OCI-LY3 (cell line): ENCODE measurements around the gene FNBP1.

Source experiments
- H2AFZ ChIP-seq: fragments of 200-600, 300-600 bp; shearing (Covaris generic); 2 replicates; pipeline ENCODE4 v1.6.0; 2014; ENCODE audit warnings: antibody characterized with exemption, low read depth, low read length
- H3K27ac ChIP-seq: fragments of 200-600, 300-600 bp; sonication (generic); 2 replicates; pipeline ENCODE4 v1.5.1; 2014; ENCODE audit warnings: mild to moderate bottlenecking, low read length, moderate library complexity, mixed read lengths
- H3K27me3 ChIP-seq: fragments of 200-600, 300-600 bp; sonication (generic); 2 replicates; pipeline ENCODE4 v1.6.1; 2014; ENCODE audit warnings: low read depth, low read length, mixed read lengths
- H3K36me3 ChIP-seq: fragments of 200-600, 300-600 bp; sonication (generic); replicated peaks from 2 replicates; pipeline ENCODE3; 2014; ENCODE audit warnings: low read depth, low read length, mixed read lengths
- H3K4me1 ChIP-seq: fragments of 300-600, 200-600 bp; sonication (generic); 2 replicates; pipeline ENCODE4 v1.6.1; 2014; ENCODE audit warnings: low read length, mixed read lengths
- H3K4me2 ChIP-seq: fragments of 200-600, 300-600 bp; sonication (generic); 2 replicates; pipeline ENCODE4 v1.6.1; 2014; ENCODE audit warnings: low read length, mixed read lengths
- H3K4me3 ChIP-seq: fragments of 300-600, 200-600 bp; sonication (generic); 2 replicates; pipeline ENCODE4 v1.5.1; 2014; ENCODE audit warnings: antibody characterized with exemption, mild to moderate bottlenecking, low read length, moderate library complexity
- H3K79me2 ChIP-seq: fragments of 300-600, 200-600 bp; shearing (Covaris generic); 2 replicates; pipeline ENCODE4 v1.6.1; 2014; ENCODE audit warnings: mild to moderate bottlenecking, low read length, mixed read lengths
- H3K9ac ChIP-seq: fragments of 300-600, 200-600 bp; shearing (Covaris generic); 2 replicates; pipeline ENCODE4 v1.6.0; 2014; ENCODE audit warnings: mild to moderate bottlenecking, low read length, moderate library complexity
- H3K9me3 ChIP-seq: fragments of 200-600, 300-600 bp; shearing (Covaris generic); 2 replicates; pipeline ENCODE4 v1.6.1; 2014; ENCODE audit warnings: low read length, mixed read lengths; ENCODE audit not compliant: insufficient read depth
- H4K20me1 ChIP-seq: fragments of 200-600, 300-600 bp; sonication (generic); 2 replicates; pipeline ENCODE4 v1.6.1; 2016; ENCODE audit warnings: low read length, mixed read lengths; ENCODE audit not compliant: insufficient read depth
- CTCF ChIP-seq: fragments of 200-600, 300-600 bp; sonication (generic); IDR thresholded peaks from 2 replicates; pipeline ENCODE4 v1.5.1; 2014; ENCODE audit warnings: antibody characterized with exemption, low read length, low read depth
- EZH2phosphoT487 ChIP-seq: fragments of 200-600 bp; shearing (Covaris generic); IDR thresholded peaks from 2 replicates; pipeline ENCODE4 v1.6.1; 2018; ENCODE audit warnings: antibody characterized with exemption, mixed run types, low read depth

FNBP1 gene

GRCh38 chr9:129962451-129962864 lies 80.5 kb downstream of the FNBP1 start:
- Histone ChIP-seq H3K79me2 (peaks cover 98% of the 10 kb centered on the region), H3K4me3 (no peak overlapping the region), H3K27ac (peak overlapping the region; percentile 30), H3K36me3 (peaks cover 71% of the 10 kb centered on the region), H3K4me1 (peaks cover 44% of the 10 kb centered on the region), H2AFZ (no peak overlapping the region), H3K27me3 (no peaks in the 10 kb centered on the region), H4K20me1 (peaks cover 86% of the 10 kb centered on the region), H3K4me2 (no peak overlapping the region), H3K9ac (no peak overlapping the region), H3K9me3 (no peaks in the 10 kb centered on the region)
- TF ChIP-seq CTCF, result no peak

GRCh38 chr9:129958796-129959195 lies 84.2 kb downstream of the FNBP1 start:
- H3K79me2 ChIP-seq, result peaks cover 98% of the 10 kb centered on the region
- H3K9ac ChIP-seq, result no peak overlapping the region
- no peak overlapping the region for H3K4me2 ChIP-seq
- H3K9me3 ChIP-seq, result no peaks in the 10 kb centered on the region
- peaks cover 44% of the 10 kb centered on the region for H3K4me1 ChIP-seq
- H3K4me3 ChIP-seq, result no peak overlapping the region
- H2AFZ ChIP-seq, result no peak overlapping the region
- no peaks in the 10 kb centered on the region for H3K27me3 ChIP-seq
- H3K36me3 ChIP-seq, result peaks cover 58% of the 10 kb centered on the region
- peaks cover 77% of the 10 kb centered on the region for H4K20me1 ChIP-seq
- no peak for TF ChIP-seq EZH2phosphoT487
- TF ChIP-seq CTCF, result no peak
- H3K27ac ChIP-seq, result peak overlapping the region; percentile 36; the same call in 1 of the 2 replicates

GRCh38 chr9:129954868-129955550 lies 88.0 kb downstream of the FNBP1 start:
- H3K27ac ChIP-seq, result no peak overlapping the region
- peaks cover 36% of the 10 kb centered on the region for H3K4me1 ChIP-seq
- H2AFZ ChIP-seq, result no peak overlapping the region
- H3K4me3 ChIP-seq, result no peak overlapping the region
- H3K9me3 ChIP-seq, result no peaks in the 10 kb centered on the region
- H3K79me2 ChIP-seq, result peaks cover 99% of the 10 kb centered on the region
- no peak overlapping the region for H3K9ac ChIP-seq
- no peak overlapping the region for H3K4me2 ChIP-seq
- H4K20me1 ChIP-seq, result peaks cover 73% of the 10 kb centered on the region
- peaks cover 47% of the 10 kb centered on the region for H3K36me3 ChIP-seq
- TF ChIP-seq CTCF (no peak), EZH2phosphoT487 (no peak)
- H3K27me3 ChIP-seq, result no peaks in the 10 kb centered on the region

GRCh38 chr9:129953736-129954135 lies 89.3 kb downstream of the FNBP1 start:
- Histone ChIP-seq H3K4me3 (no peak overlapping the region), H3K4me2 (no peak overlapping the region), H3K27me3 (no peaks in the 10 kb centered on the region), H3K27ac (no peak overlapping the region), H2AFZ (no peak overlapping the region), H3K36me3 (peaks cover 54% of the 10 kb centered on the region), H3K9ac (no peak overlapping the region), H4K20me1 (peaks cover 75% of the 10 kb centered on the region), H3K79me2 (peaks cover 100% of the 10 kb centered on the region), H3K9me3 (no peaks in the 10 kb centered on the region), H3K4me1 (peaks cover 24% of the 10 kb centered on the region)
- no peak for TF ChIP-seq EZH2phosphoT487
- no peak for TF ChIP-seq CTCF
